B cell (primary cell): ENCODE measurements around the gene AMH. TPM values are rescaled to one million over a fixed set of nuclear protein-coding genes. Genes with fewer than 3 reads are reported as not detected.
A peak's percentile ranks its signal among the peaks of the same experiment; 100 is the strongest.

Experiments used
- ATAC-seq: fragments of 200-7000 bp; cut with Tn5 transposase; one replicate; pipeline ENCODE4 v1.10.0; 2021; ENCODE audit warnings: low read depth, mild to moderate bottlenecking, moderate number of reproducible peaks, moderate library complexity
- CTCF ChIA-PET: fragments of 350-600 bp; sonication (Branson Sonifier 250); formaldehyde crosslinking; loops from one replicate; lab custom pipeline; 2021; ENCODE audit warnings: antibody characterized with exemption, inconsistent platforms; lab: Charles Lee
- POLR2A ChIA-PET: fragments of 350-600 bp; sonication (Branson Sonifier 250); formaldehyde crosslinking; loops from one replicate; lab custom pipeline; 2021; ENCODE audit warnings: antibody characterized with exemption; lab: Charles Lee
- DNase-seq: peaks from one replicate; pipeline ENCODE4 v3.0.0; 2013
- H2AFZ ChIP-seq: 2 replicates; pipeline ENCODE4 v1.6.1; 2012; ENCODE audit warnings: mild to moderate bottlenecking, low read depth, low read length; ENCODE audit not compliant: insufficient read depth, poor library complexity, severe bottlenecking
- H3K27ac ChIP-seq, 2 donors: 1 replicate in 1 of 2; 2 replicates in 1 of 2; pipeline ENCODE4 v1.5.1; 2012 to 2013; ENCODE audit warnings: low read length in 2 of 2, mild to moderate bottlenecking in 2 of 2, moderate library complexity in 1 of 2
- H3K27me3 ChIP-seq, 4 experiments: fragments of 200-600 bp in 1 of 4; sonication (generic) in 1 of 4; replicated peaks in 1 of 4; 1 replicate in 2 of 4; 2 replicates in 2 of 4; pipeline versions ENCODE4 v1.6.1 to v1.7.0; 2013 to 2016; ENCODE audit warnings: low read length in 3 of 4, mild to moderate bottlenecking in 2 of 4, mixed read lengths in 1 of 4, moderate library complexity in 1 of 4; ENCODE audit not compliant: insufficient read depth in 4 of 4, control insufficient read depth in 3 of 4; ENCODE audit errors: control extremely low read depth in 1 of 4
- H3K36me3 ChIP-seq, 2 experiments: replicated peaks in 1 of 2; 1 replicate in 1 of 2; 2 replicates in 1 of 2; pipeline versions ENCODE4 v1.6.1 to v1.7.1; 2013; ENCODE audit warnings: low read length in 1 of 2; ENCODE audit not compliant: insufficient read depth in 2 of 2, control insufficient read depth in 1 of 2; ENCODE audit errors: control extremely low read depth in 1 of 2, extremely low read depth in 1 of 2
- H3K4me1 ChIP-seq, 2 donors: fragments of 200-600 bp in 1 of 2; sonication (generic) in 1 of 2; 1 replicate in 1 of 2; 2 replicates in 1 of 2; pipeline versions ENCODE4 v1.5.1 to v1.6.1; 2013 to 2017; ENCODE audit warnings: low read length in 2 of 2; ENCODE audit not compliant: control insufficient read depth in 2 of 2, insufficient read depth in 2 of 2
- H3K4me2 ChIP-seq: replicated peaks from 2 replicates; pipeline ENCODE3; 2012; ENCODE audit warnings: mild to moderate bottlenecking, low read depth, low read length; ENCODE audit not compliant: poor library complexity, severe bottlenecking
- H3K4me3 ChIP-seq, 5 experiments: fragments of 200-600 bp in 1 of 5; sonication (generic) in 1 of 5; 1 replicate in 3 of 5; 2 replicates in 2 of 5; pipeline versions ENCODE4 v1.5.1 to v1.7.0; 2011 to 2016; ENCODE audit warnings: low read length in 4 of 5, mild to moderate bottlenecking in 4 of 5, low read depth in 2 of 5, control low read depth in 1 of 5, moderate library complexity in 1 of 5; ENCODE audit not compliant: insufficient read depth in 1 of 5; ENCODE audit errors: control extremely low read depth in 1 of 5, extremely low read depth in 1 of 5
- H3K79me2 ChIP-seq: fragments of 200-600 bp; sonication (generic); one replicate; pipeline ENCODE4 v1.6.0; 2016; ENCODE audit warnings: low read length; ENCODE audit not compliant: control insufficient read depth, insufficient read depth
- H3K9ac ChIP-seq: fragments of 200-600 bp; sonication (generic); 2 replicates; pipeline ENCODE4 v1.6.1; 2017; ENCODE audit warnings: mild to moderate bottlenecking, low read length, moderate library complexity
- H3K9me3 ChIP-seq, 3 donors: one replicate each; pipeline versions ENCODE4 v1.6.1 to v1.7.1; 2013; ENCODE audit warnings: low read length in 2 of 3; ENCODE audit not compliant: control insufficient read depth in 2 of 3, insufficient read depth in 1 of 3; ENCODE audit errors: control extremely low read depth in 1 of 3
- H4K20me1 ChIP-seq: 2 replicates; pipeline ENCODE4 v1.6.0; 2012; ENCODE audit warnings: mild to moderate bottlenecking, low read length; ENCODE audit not compliant: insufficient read depth, control insufficient read depth, poor library complexity, severe bottlenecking
- H3K27ac Mint-ChIP-seq: one replicate; pipeline ENCODE4 v1.8.0; 2021; ENCODE audit warnings: mixed read lengths
- H3K27me3 Mint-ChIP-seq: one replicate; pipeline ENCODE4 v1.8.0; 2021; ENCODE audit warnings: mixed read lengths
- H3K4me1 Mint-ChIP-seq: one replicate; pipeline ENCODE4 v1.8.0; 2021; ENCODE audit warnings: mixed read lengths
- H3K4me3 Mint-ChIP-seq: one replicate; pipeline ENCODE4 v1.8.0; 2021; ENCODE audit warnings: mixed read lengths
- H3K9me3 Mint-ChIP-seq: one replicate; pipeline ENCODE4 v1.8.0; 2022; ENCODE audit warnings: mixed read lengths; ENCODE audit not compliant: insufficient read depth
- CTCF ChIP-seq: fragments of 200-600 bp; IDR thresholded peaks from one replicate; pipeline ENCODE4 v1.8.0; 2022; ENCODE audit warnings: antibody characterized with exemption, mild to moderate bottlenecking
- EZH2 ChIP-seq: IDR thresholded peaks from 2 replicates; pipeline ENCODE4 v1.6.1; 2012; ENCODE audit warnings: borderline replicate concordance, low read depth, mild to moderate bottlenecking, moderate library complexity, low read length; ENCODE audit not compliant: insufficient read depth, poor library complexity, severe bottlenecking
- WGBS: methylation state at CpG from one replicate; pipeline ENCODE4 v1.1.5; 2013; ENCODE audit warnings: missing lambda C conversion rate; ENCODE audit not compliant: insufficient coverage; 5-methylcytosine and 5-hydroxymethylcytosine counted together
- intact Hi-C: fragments of 100-400 bp; cut with micrococcal nuclease; formaldehyde crosslinking; loops from one replicate; pipeline ENCODE4 v1.10.0; 2022
- polyA plus RNA-seq: library from polyadenylated mRNA; depleted of rRNA; stranded (reverse); fragments of >200 nt; gene quantifications from 2 replicates; pipeline ENCODE4 v1.2.3, GENCODE V29; 2012
- total RNA-seq, 2 donors: library from RNA; stranded (reverse); fragments of 120-200 nt in 1 of 2; gene quantifications; 1 replicate in 1 of 2; 2 replicates in 1 of 2; pipeline versions ENCODE4 v1.2.3 to v1.2.4, GENCODE V29; 2013 to 2022

Gene AMH
- total and polyA plus RNA-seq, 2 donors (not counting 1 experiment from before 2014, with no cell fraction given), result 1.5 to 4.5 TPM

DNA sequence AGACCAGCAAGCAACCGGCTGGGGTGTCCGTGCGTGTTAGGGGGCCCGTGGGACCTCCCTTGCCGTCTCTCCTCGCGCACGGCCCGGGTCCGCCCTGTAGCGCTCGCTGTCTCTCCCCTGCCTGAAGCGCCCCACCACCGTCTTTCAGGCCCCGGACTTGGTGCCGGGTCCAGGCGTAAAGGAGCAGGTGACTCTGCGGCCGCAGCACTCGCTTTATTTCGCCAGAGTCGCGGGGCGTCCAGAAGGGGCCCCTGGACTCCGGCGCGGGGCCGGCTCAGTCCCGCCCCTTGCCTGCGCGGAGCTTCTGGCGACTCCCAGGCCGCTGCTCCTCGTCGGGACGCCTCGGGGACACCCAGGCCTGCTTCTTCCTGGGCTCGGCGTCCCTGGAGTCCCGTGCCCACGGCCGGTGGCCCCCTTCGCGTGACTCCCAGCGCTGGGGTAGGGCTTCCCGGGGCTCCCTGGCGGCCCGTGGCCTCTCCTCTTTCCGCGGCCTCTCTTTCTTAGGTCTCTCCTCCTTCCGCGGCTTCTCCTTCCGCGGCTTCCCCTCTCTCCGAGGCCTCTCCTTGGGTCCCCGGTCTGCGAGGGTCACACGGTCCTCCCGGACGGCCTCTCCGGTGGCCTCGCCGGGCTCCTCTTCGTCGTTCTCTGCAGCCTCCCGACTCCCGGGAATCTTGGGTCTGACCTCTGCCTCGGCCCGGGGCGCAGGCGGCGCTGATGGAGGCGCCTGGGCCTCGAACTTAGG lies 3.1 kb downstream of the AMH start:
- H3K27ac Mint-ChIP-seq, result peak overlapping the region; percentile 26
- peaks cover 36% of the 10 kb centered on the region for H3K4me1 Mint-ChIP-seq
- Histone ChIP-seq H3K9me3 (peaks cover 0 to 15% (median 0%) of the 10 kb centered on the region in 3 donors), H2AFZ (peak overlapping the region; percentile 86), H3K9ac (peak overlapping the region; percentile 72), H3K4me2 (peak overlapping the region; percentile 100), H3K27me3 (peaks cover 0 to 38% (median 14%) of the 10 kb centered on the region in 4 experiments), H3K27ac (no peak overlapping the region), H3K79me2 (peaks cover 4% of the 10 kb centered on the region), H3K4me3 (peak overlapping the region in 4 of 5 experiments; percentile 44 to 70 (median 58)), H4K20me1 (peaks cover 42% of the 10 kb centered on the region), H3K4me1 (peaks cover 46 to 58% of the 10 kb centered on the region in 2 donors), H3K36me3 (peaks cover 0 to 13% of the 10 kb centered on the region in 2 experiments)
- WGBS, result 10% methylated on average over 74 of the region's 74 CpGs
- ChIA-PET POLR2A (interaction anchor here (0.6 to 8.8 kb wide), 8 partner anchors 8 to 80 kb away, joined by 3 to 134 read pairs (median 4); partner anchors contain the start of gene PLEKHJ1), CTCF (interaction anchor here (0.9 to 6.3 kb wide), 12 partner anchors 10 to 140 kb away, joined by 3 to 63 read pairs (median 6); partner anchors contain the start of gene PLEKHJ1)
- H3K9me3 Mint-ChIP-seq, result no peaks in the 10 kb centered on the region
- no peaks in the 10 kb centered on the region for H3K27me3 Mint-ChIP-seq
- DNase-seq (peak; percentile 64), ATAC-seq (no peak)
- peak overlapping the region; percentile 88 for H3K4me3 Mint-ChIP-seq
- TF ChIP-seq EZH2, result no peak
- intact Hi-C loops, result loop anchor here (2.0 to 5.0 kb wide), 2 partner anchors 15 to 35 kb away; partner anchors contain the start of genes PLEKHJ1 and SF3A2

DNA sequence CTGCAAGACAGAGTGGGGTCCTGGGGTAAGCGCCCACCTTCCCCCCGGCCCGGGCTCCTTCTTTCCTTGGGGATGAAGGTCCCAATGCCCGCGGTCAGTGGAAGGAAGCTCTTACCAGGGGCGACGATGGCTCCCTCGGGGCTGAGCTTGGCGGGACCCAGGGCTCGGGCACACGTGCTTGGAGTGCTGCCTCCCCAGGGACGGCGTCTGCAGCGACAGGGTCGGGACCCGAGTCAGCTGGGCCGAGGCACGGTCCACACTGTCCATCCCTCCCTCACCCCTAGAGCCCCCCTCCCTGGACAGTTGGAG lies 3.6 kb downstream of the AMH start:
- peaks cover 37% of the 10 kb centered on the region for H3K4me1 Mint-ChIP-seq
- Histone ChIP-seq H3K36me3 (peaks cover 0 to 8% of the 10 kb centered on the region in 2 experiments), H4K20me1 (peaks cover 37% of the 10 kb centered on the region), H3K9ac (peak overlapping the region; percentile 72), H3K27me3 (peaks cover 0 to 38% (median 14%) of the 10 kb centered on the region in 4 experiments), H3K79me2 (peaks cover 4% of the 10 kb centered on the region), H2AFZ (peak overlapping the region; percentile 86), H3K4me2 (peak overlapping the region; percentile 100), H3K4me1 (peaks cover 51 to 63% of the 10 kb centered on the region in 2 donors), H3K9me3 (peaks cover 0 to 15% (median 0%) of the 10 kb centered on the region in 3 donors), H3K4me3 (peak overlapping the region; percentile 11 to 70 (median 55)), H3K27ac (no peak overlapping the region)
- H3K4me3 Mint-ChIP-seq, result peak overlapping the region; percentile 88
- H3K27ac Mint-ChIP-seq, result no peak overlapping the region
- H3K27me3 Mint-ChIP-seq, result no peaks in the 10 kb centered on the region
- TF ChIP-seq CTCF (no peak), EZH2 (no peak)
- WGBS, result 5% methylated on average over 18 of the region's 18 CpGs
- ChIA-PET POLR2A (interaction anchor here (1.3 to 8.8 kb wide), 5 partner anchors 13 to 80 kb away, joined by 3 to 134 read pairs (median 10); no protein-coding TSS in a partner anchor), CTCF (interaction anchor here (1.0 to 6.3 kb wide), 11 partner anchors 9 to 139 kb away, joined by 3 to 63 read pairs (median 7); partner anchors contain the start of gene PLEKHJ1)
- no peaks in the 10 kb centered on the region for H3K9me3 Mint-ChIP-seq
- DNase-seq (no peak), ATAC-seq (peak; percentile 2)
- intact Hi-C loops, result loop anchor here (1.0 to 5.0 kb wide), 3 partner anchors 16 to 35 kb away; partner anchors contain the start of genes PLEKHJ1 and SF3A2
